Heart left ventricle (tissue), 13 donors: ENCODE results near the gene MICAL3.

ENCODE experiments used
- CTCF ChIP-seq, 12 donors: fragments of 200-600 bp; sonication (generic) in 4 of 12; IDR thresholded peaks; one replicate each; pipeline versions ENCODE4 v1.5.0 to v1.8.0; 2018 to 2022; ENCODE audit warnings: antibody characterized with exemption in 12 of 12, mild to moderate bottlenecking in 5 of 12
- POLR2A ChIP-seq, 2 donors: fragments of 450-650 bp; IDR thresholded peaks; one replicate each; pipeline ENCODE4 v1.6.1; 2017; ENCODE audit warnings: antibody characterized with exemption in 2 of 2, mild to moderate bottlenecking in 2 of 2, moderate library complexity in 2 of 2
- donor health status: ischemic (EF 13 %, LVEDD 7.1; RV severe dilation, severe dysfunction).
- donor health status: DM: no; HTN: yes; CAD: no.
- donor health status: DM: no; HTN: no; CAD: no.
- donor health status: ischemic (EF 25% LVEDD 6.9; RV normal size, moderate dysfunction).
- donor health status: ischemic (EF 25% LVEDD 5.7; RV mildly dilated, moderate dysfunction).
- donor health status: ischemic (EF 35%, LVEDD 5.7; RV mildly dilated, moderate dysfunction).
- donor health status: nonischemic (EF 11% LVEDD 7.7; RV severe dilation, severe dysfunction).
- donor health status: DM: yes; HTN: yes; CAD: no.
- donor health status: PGD.
- donor health status: ischemic (EF 29% LVEDD 5.4; RV normal size, mild dysfunction).
- donor health status: nonischemic (EF 23%, LVEDD 6.1; RV moderate dilation, normal function).

- TF ChIP-seq CTCF (IDR thresholded peaks at IDR 0.05) = no peak
- TF ChIP-seq POLR2A (IDR thresholded peaks at IDR 0.05) = no peak
These were observed 34.7 kb upstream of the MICAL3 start for GRCh38 chr22:18059094-18059417.
